Glutamatergic neuron (in vitro differentiated cells): ENCODE measurements around the gene LONRF3. TPM values are rescaled to one million over a fixed set of nuclear protein-coding genes. Genes with fewer than 3 reads are reported as not detected.

Experiments
- DNase-seq: peaks from one replicate; pipeline ENCODE4 v3.0.0; 2022
- H3K27ac Mint-ChIP-seq: one replicate; pipeline ENCODE4 v1.8.0; 2020; ENCODE audit warnings: mild to moderate bottlenecking, mixed read lengths, inconsistent platforms; ENCODE audit not compliant: unreplicated experiment
- H3K27me3 Mint-ChIP-seq: one replicate; pipeline ENCODE4 v1.8.0; 2020; ENCODE audit warnings: mild to moderate bottlenecking, moderate library complexity, mixed read lengths, inconsistent platforms; ENCODE audit not compliant: unreplicated experiment
- H3K36me3 Mint-ChIP-seq: one replicate; pipeline ENCODE4 v1.8.0; 2020; ENCODE audit warnings: mild to moderate bottlenecking, mixed read lengths, inconsistent platforms; ENCODE audit not compliant: unreplicated experiment
- H3K4me1 Mint-ChIP-seq: one replicate; pipeline ENCODE4 v1.8.0; 2020; ENCODE audit warnings: mild to moderate bottlenecking, low read depth, mixed read lengths, inconsistent platforms; ENCODE audit not compliant: unreplicated experiment
- H3K4me3 Mint-ChIP-seq: one replicate; pipeline ENCODE4 v1.8.0; 2020; ENCODE audit warnings: mild to moderate bottlenecking, mixed read lengths, inconsistent platforms; ENCODE audit not compliant: unreplicated experiment
- H3K9me3 Mint-ChIP-seq: one replicate; pipeline ENCODE4 v1.8.0; 2020; ENCODE audit warnings: mild to moderate bottlenecking, moderate library complexity, mixed read lengths, inconsistent platforms; ENCODE audit not compliant: unreplicated experiment
- total RNA-seq: library from RNA; stranded (reverse); fragmentation: NEBNext Ultra II Directional; extraction: Animal tissue kit (Norgen Biotek cat#: 25700); gene quantifications from one replicate; pipeline ENCODE4 v1.2.1, GENCODE V29; 2021; ENCODE audit not compliant: unreplicated experiment
- TF ChIP-seq, protein P1 (sequence below): fragments of 200-600 bp; sonication (generic); IDR thresholded peaks from one replicate; pipeline ENCODE4 v1.5.0; 2021; ENCODE audit not compliant: partially characterized antibody, unreplicated experiment

Gene LONRF3
- total RNA-seq, 1 donor from 2014 or later: 0.29 TPM

DNA sequence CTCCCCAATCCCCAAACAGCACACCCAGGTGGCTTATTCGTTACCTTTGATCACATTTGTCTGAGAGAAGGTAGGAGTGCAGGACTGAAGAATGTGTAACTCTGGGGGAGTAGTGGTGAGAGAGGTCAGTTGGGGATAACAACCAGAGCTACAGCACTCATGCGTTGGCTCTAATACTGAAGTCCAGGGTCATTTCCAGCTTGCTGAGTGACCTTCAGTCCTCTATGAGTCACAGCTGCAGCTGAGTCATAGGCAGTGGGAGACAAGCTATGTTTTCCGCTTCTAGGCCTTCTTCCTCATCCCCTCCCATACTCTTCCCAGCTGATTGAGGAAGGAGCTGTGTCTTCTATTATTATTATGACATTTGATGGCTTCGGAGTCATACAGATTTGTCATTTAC is 66.8 kb downstream of the LONRF3 start:
- TF ChIP-seq, protein P1, sequence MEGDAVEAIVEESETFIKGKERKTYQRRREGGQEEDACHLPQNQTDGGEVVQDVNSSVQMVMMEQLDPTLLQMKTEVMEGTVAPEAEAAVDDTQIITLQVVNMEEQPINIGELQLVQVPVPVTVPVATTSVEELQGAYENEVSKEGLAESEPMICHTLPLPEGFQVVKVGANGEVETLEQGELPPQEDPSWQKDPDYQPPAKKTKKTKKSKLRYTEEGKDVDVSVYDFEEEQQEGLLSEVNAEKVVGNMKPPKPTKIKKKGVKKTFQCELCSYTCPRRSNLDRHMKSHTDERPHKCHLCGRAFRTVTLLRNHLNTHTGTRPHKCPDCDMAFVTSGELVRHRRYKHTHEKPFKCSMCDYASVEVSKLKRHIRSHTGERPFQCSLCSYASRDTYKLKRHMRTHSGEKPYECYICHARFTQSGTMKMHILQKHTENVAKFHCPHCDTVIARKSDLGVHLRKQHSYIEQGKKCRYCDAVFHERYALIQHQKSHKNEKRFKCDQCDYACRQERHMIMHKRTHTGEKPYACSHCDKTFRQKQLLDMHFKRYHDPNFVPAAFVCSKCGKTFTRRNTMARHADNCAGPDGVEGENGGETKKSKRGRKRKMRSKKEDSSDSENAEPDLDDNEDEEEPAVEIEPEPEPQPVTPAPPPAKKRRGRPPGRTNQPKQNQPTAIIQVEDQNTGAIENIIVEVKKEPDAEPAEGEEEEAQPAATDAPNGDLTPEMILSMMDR: no peak
- Mint-ChIP-seq H3K4me3 (no peak overlapping the region), H3K27me3 (no peaks in the 10 kb centered on the region), H3K36me3 (no peaks in the 10 kb centered on the region), H3K4me1 (no peaks in the 10 kb centered on the region), H3K27ac (no peak overlapping the region), H3K9me3 (no peaks in the 10 kb centered on the region)
- DNase-seq: no peak

DNA sequence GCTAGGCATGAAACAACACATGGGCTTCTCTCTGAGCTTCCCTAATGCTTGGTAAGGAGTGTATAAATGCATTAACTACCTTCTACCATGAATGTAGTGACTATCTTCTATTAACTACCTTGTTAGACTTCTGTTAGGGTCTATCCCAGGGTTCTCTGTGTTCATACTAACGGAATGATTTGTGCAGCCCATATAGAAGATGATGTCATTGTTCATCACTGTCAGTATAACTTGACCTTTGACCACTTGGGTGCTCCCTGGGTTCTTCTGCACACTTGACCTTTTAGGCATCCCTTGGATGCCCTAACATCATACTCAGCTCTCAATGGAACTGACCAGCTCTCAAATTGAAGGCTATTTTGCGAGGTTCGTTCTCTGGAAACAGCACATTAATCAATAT is 67.6 kb downstream of the LONRF3 start:
- TF ChIP-seq, protein P1: no peak
- Mint-ChIP-seq H3K36me3 (no peaks in the 10 kb centered on the region), H3K9me3 (no peaks in the 10 kb centered on the region), H3K27me3 (no peaks in the 10 kb centered on the region), H3K27ac (no peak overlapping the region), H3K4me1 (no peaks in the 10 kb centered on the region), H3K4me3 (no peak overlapping the region)
- DNase-seq: no peak

DNA sequence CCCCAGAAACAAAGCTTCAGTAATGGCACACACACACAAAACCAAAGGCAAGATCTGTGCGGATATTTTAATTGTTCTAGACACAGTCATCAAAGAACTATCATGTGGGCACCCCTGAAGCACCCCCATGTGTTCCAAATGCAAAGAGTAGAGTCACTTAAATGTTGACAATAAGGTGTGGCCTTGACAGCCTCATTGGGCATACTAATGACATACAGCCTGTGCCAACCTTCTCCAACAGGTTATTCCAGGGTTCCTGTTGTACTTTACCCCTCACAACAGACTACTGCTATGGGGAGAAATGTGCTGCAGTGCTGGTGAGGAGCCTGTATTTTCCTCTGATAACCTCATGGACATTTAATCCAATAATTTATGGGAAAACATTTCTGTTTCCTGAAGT is 68.6 kb downstream of the LONRF3 start:
- no peaks in the 10 kb centered on the region for H3K36me3 Mint-ChIP-seq
- TF ChIP-seq, protein P1: no peak
- no peaks in the 10 kb centered on the region for H3K27me3 Mint-ChIP-seq
- no peaks in the 10 kb centered on the region for H3K4me1 Mint-ChIP-seq
- H3K27ac Mint-ChIP-seq: no peak overlapping the region
- H3K4me3 Mint-ChIP-seq: no peak overlapping the region
- H3K9me3 Mint-ChIP-seq: no peaks in the 10 kb centered on the region
- no peak for DNase-seq

DNA sequence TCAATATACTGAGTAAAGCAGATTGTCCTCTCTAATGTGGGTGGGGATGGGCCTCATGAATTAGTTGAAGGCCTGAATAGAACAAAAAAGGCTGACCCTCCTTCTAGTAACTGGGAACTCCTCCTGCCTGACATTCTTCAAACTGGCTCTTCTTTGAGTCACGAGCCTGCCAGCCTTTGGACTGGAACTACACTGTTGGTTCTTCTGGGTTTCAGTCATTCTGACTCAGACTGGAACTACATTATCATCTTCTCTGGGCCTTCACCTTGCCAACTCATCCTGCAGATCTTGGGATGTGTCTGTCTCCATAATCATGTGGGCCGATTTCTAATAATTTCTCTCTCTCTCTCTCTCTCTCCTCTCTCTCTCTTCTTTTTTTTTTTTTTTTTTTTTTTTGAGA is 71.5 kb downstream of the LONRF3 start:
- no peaks in the 10 kb centered on the region for H3K4me1 Mint-ChIP-seq
- DNase-seq: no peak
- no peak overlapping the region for H3K27ac Mint-ChIP-seq
- no peaks in the 10 kb centered on the region for H3K9me3 Mint-ChIP-seq
- TF ChIP-seq, protein P1: no peak
- no peak overlapping the region for H3K4me3 Mint-ChIP-seq
- no peaks in the 10 kb centered on the region for H3K27me3 Mint-ChIP-seq
- H3K36me3 Mint-ChIP-seq: no peaks in the 10 kb centered on the region

DNA sequence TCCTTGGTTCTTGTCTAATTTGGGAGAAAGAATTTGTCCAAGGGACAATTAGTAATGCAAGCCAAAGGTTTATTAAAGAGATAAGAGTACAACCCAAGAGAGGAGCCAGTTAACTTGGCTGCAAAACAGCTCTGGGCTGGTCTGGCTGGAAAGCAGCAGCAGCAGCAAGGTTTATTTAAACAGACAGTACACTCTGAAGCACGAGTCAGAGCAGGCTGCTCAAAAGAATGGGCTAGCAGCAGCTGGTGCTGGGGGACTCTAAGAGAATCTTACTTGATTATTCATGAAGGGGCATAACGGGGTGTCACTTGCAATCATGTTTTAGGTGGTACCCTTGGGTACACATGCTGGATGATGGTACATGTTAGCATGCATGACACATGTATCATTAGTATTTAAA is 81.3 kb downstream of the LONRF3 start:
- TF ChIP-seq, protein P1: no peak
- Mint-ChIP-seq H3K4me3 (no peak overlapping the region), H3K36me3 (no peaks in the 10 kb centered on the region)

More for the DNA sequence above, 81.3 kb downstream of the LONRF3 start:
- DNase-seq: no peak
- H3K27me3 Mint-ChIP-seq: no peaks in the 10 kb centered on the region
- no peaks in the 10 kb centered on the region for H3K9me3 Mint-ChIP-seq
- peaks cover 1% of the 10 kb centered on the region for H3K4me1 Mint-ChIP-seq
- no peak overlapping the region for H3K27ac Mint-ChIP-seq
